PC-9 (cell line): ENCODE results near the gene EGF. TPM values are rescaled to one million over a fixed set of nuclear protein-coding genes. Genes with fewer than 3 reads are reported as not detected.

Source experiments
- BruUV-seq: library from RNA; stranded (reverse); fragments of 400-500 nt; replicated peaks from 2 replicates; lab custom pipeline; 2021; lab: Mats Ljungman, UMichigan
- CTCF ChIA-PET: fragments of 300-600 bp; sonication (Branson Sonifier 250); formaldehyde crosslinking; loops from one replicate; lab custom pipeline; 2022; ENCODE audit warnings: antibody characterized with exemption; lab: Charles Lee
- POLR2A ChIA-PET: fragments of 300-600 bp; sonication (Branson Sonifier 250); formaldehyde crosslinking; loops from one replicate; lab custom pipeline; 2022; ENCODE audit warnings: antibody characterized with exemption; ENCODE audit not compliant: unreplicated experiment; lab: Charles Lee
- DNase-seq, 2 experiments: peaks; one replicate each; pipeline versions ENCODE4 v3.0.0 to v3.0.0-alpha.2; 2015 to 2022; ENCODE audit warnings: mixed read lengths in 1 of 2
- H2AFZ ChIP-seq: fragments of 200-600 bp; sonication (generic); 2 replicates; pipeline ENCODE4 v1.8.1; 2017; ENCODE audit warnings: antibody characterized with exemption
- H3F3A ChIP-seq: fragments of 200-600 bp; sonication (generic); 2 replicates; pipeline ENCODE4 v1.8.1; 2017; ENCODE audit warnings: antibody characterized with exemption, mild to moderate bottlenecking, low read depth; ENCODE audit not compliant: insufficient read depth
- H3K27ac ChIP-seq: fragments of 200-600 bp; sonication (generic); 2 replicates; pipeline ENCODE4 v1.6.1; 2016; ENCODE audit warnings: mixed run types
- H3K27me3 ChIP-seq: fragments of 200-600 bp; sonication (generic); 2 replicates; pipeline ENCODE4 v1.6.1; 2016; ENCODE audit warnings: low read depth, mixed run types; ENCODE audit not compliant: insufficient read depth
- H3K36me3 ChIP-seq: fragments of 200-600 bp; sonication (generic); 2 replicates; pipeline ENCODE4 v1.6.1; 2016; ENCODE audit warnings: low read depth, mixed run types
- H3K4me1 ChIP-seq: fragments of 200-600 bp; sonication (generic); replicated peaks from 2 replicates; pipeline ENCODE4 v1.6.1; 2016; ENCODE audit warnings: mixed run types; ENCODE audit not compliant: insufficient read depth
- H3K4me2 ChIP-seq: fragments of 200-600 bp; sonication (generic); 2 replicates; pipeline ENCODE4 v1.6.1; 2017; ENCODE audit warnings: mixed run types
- H3K4me3 ChIP-seq: fragments of 200-600 bp; sonication (generic); 2 replicates; pipeline ENCODE4 v1.6.1; 2016; ENCODE audit warnings: mixed run types
- H3K79me2 ChIP-seq: fragments of 200-600 bp; sonication (generic); 2 replicates; pipeline ENCODE4 v1.6.1; 2017; ENCODE audit warnings: low read depth, mixed run types
- H3K9me2 ChIP-seq: fragments of 200-600 bp; sonication (generic); 2 replicates; pipeline ENCODE4 v1.8.1; 2017; ENCODE audit warnings: mild to moderate bottlenecking; ENCODE audit not compliant: insufficient read depth
- H3K9me3 ChIP-seq: fragments of 200-600 bp; sonication (generic); 2 replicates; pipeline ENCODE4 v1.8.1; 2016; ENCODE audit warnings: low read depth; ENCODE audit not compliant: insufficient read depth
- H4K20me1 ChIP-seq: fragments of 200-600 bp; sonication (generic); 2 replicates; pipeline ENCODE4 v1.8.1; 2017; ENCODE audit not compliant: insufficient read depth
- EZH2 ChIP-seq: fragments of 200-600 bp; sonication (generic); IDR thresholded peaks from 2 replicates; pipeline ENCODE4 v1.8.0; 2017; ENCODE audit warnings: antibody characterized with exemption, low read depth
- intact Hi-C: fragments of 100-400 bp; cut with micrococcal nuclease; formaldehyde crosslinking; loops from one replicate; pipeline ENCODE4 v1.10.0; 2022; ENCODE audit not compliant: unreplicated experiment
- total RNA-seq: library from RNA; stranded (reverse); gene quantifications from 2 replicates; pipeline ENCODE4 v1.2.3, GENCODE V29; 2021
- TF ChIP-seq, protein P1 (sequence below): fragments of 200-600 bp; sonication (generic); conservative IDR thresholded peaks from 2 replicates; pipeline ENCODE4 v1.6.1; 2017; ENCODE audit warnings: mixed run types, antibody characterized with exemption, mild to moderate bottlenecking, moderate library complexity

Gene EGF
- total RNA-seq, 1 experiment from 2014 or later, result 20.4 TPM

DNA sequence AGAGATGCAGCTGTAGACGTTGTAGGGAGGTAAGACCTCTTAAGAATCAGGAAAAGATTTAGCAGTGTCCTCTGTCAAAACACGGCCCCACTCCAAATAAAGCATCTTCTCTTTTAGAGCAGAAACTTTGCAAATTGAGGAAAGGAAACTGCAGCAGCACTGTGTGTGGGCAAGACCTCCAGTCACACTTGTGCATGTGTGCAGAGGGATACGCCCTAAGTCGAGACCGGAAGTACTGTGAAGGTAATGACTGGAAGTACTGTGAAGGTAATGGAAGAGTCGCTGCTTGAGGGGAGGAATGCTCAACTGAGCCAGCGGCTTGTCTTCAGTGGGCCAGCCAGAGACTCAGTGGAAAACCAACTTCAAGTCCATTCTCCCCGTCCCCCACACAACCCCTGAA is 46.5 kb downstream of the EGF start:
- H4K20me1 ChIP-seq, result no peaks in the 10 kb centered on the region

DNA sequence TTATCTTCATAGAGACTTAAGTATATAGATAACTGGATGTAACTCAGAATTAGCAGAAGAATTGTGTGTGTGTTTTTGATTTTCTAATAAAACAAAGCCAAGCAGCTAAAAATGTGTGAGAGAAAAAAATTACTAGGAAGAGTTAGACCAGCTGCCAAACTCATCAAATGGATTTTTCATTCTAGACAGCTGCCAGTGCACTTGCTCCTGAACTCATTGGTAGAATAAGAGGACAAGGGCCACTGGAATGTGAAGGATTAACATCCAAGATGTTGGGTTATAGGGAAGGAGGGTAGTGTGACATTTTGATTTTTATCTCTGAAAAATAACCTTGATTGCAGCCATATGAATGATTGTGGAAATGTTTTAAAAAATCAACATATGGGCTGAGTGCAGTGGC is 49.7 kb downstream of the EGF start:
- Histone ChIP-seq H3K36me3 (no peaks in the 10 kb centered on the region), H3K4me1 (peaks cover 15% of the 10 kb centered on the region), H4K20me1 (no peaks in the 10 kb centered on the region), H3K27ac (no peak overlapping the region), H3K79me2 (no peaks in the 10 kb centered on the region), H3K4me3 (no peak overlapping the region), H2AFZ (no peak overlapping the region), H3F3A (peaks cover 4% of the 10 kb centered on the region), H3K9me3 (no peaks in the 10 kb centered on the region), H3K4me2 (no peak overlapping the region), H3K9me2 (0 out of 2 replicates have a peak, but pooled peaks cover 3% of the 10 kb centered on the region), H3K27me3 (no peaks in the 10 kb centered on the region)
- no peak for DNase-seq
- BruUV-seq, result no TSS peak
- intact Hi-C loops, result no loop called here
- ChIA-PET POLR2A (no interaction called here), CTCF (no interaction called here)
- TF ChIP-seq, protein P1, sequence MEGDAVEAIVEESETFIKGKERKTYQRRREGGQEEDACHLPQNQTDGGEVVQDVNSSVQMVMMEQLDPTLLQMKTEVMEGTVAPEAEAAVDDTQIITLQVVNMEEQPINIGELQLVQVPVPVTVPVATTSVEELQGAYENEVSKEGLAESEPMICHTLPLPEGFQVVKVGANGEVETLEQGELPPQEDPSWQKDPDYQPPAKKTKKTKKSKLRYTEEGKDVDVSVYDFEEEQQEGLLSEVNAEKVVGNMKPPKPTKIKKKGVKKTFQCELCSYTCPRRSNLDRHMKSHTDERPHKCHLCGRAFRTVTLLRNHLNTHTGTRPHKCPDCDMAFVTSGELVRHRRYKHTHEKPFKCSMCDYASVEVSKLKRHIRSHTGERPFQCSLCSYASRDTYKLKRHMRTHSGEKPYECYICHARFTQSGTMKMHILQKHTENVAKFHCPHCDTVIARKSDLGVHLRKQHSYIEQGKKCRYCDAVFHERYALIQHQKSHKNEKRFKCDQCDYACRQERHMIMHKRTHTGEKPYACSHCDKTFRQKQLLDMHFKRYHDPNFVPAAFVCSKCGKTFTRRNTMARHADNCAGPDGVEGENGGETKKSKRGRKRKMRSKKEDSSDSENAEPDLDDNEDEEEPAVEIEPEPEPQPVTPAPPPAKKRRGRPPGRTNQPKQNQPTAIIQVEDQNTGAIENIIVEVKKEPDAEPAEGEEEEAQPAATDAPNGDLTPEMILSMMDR, result no peak
- TF ChIP-seq EZH2, result no peak

More for the DNA sequence above, 46.5 kb downstream of the EGF start:
- BruUV-seq, result no TSS peak
- H2AFZ ChIP-seq, result no peak overlapping the region
- H3K4me1 ChIP-seq, result no peaks in the 10 kb centered on the region
- no peak overlapping the region for H3K4me2 ChIP-seq
- H3K36me3 ChIP-seq, result no peaks in the 10 kb centered on the region
- DNase-seq, result no peak
- POLR2A ChIA-PET, result no interaction called here
- intact Hi-C loops, result no loop called here
- H3K9me3 ChIP-seq, result no peaks in the 10 kb centered on the region
- no peak overlapping the region for H3K27ac ChIP-seq
- no peaks in the 10 kb centered on the region for H3K27me3 ChIP-seq
- TF ChIP-seq, protein P1, result no peak
- TF ChIP-seq EZH2, result no peak
- H3K9me2 ChIP-seq, result no peaks in the 10 kb centered on the region
- H3K79me2 ChIP-seq, result no peaks in the 10 kb centered on the region
- no peaks in the 10 kb centered on the region for H3F3A ChIP-seq
- CTCF ChIA-PET, result no interaction called here
- H3K4me3 ChIP-seq, result no peak overlapping the region

DNA sequence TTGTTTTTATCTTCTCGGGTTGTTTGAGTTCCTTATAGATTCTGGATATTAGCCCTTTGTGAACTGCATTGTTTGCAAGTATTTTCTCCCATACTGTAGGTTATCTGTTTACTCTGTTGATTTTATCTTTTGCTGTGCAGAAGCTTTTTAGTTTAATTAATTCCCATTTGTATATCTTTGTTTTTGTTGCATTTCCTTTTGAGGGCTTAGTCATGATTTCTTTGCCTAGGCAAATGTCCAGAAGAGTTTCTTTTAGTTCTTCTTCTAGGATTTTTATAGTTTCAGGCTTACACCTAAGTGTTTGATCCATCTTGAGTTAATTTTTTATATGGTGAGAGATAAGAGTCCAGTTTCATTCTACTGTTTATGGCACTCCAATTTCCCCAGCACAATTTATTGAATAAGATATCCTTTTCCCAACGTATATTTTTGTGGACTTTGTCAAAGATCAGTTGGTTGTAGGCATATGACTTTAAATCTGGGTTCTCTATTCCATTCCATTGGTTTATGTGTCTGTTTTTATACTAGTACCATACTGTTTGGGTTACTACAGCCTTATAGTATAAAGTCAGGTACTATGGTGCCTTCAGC is 54.3 kb downstream of the EGF start:
- Histone ChIP-seq H3K79me2 (no peaks in the 10 kb centered on the region), H2AFZ (no peak overlapping the region), H3K27me3 (no peaks in the 10 kb centered on the region), H3K4me2 (peak overlapping the region; percentile 81), H3K4me3 (peak overlapping the region; percentile 49), H3K9me2 (0 out of 2 replicates have a peak, but pooled peaks cover 8% of the 10 kb centered on the region), H3K4me1 (peaks cover 37% of the 10 kb centered on the region), H3K36me3 (no peaks in the 10 kb centered on the region), H4K20me1 (no peaks in the 10 kb centered on the region), H3F3A (peaks cover 24% of the 10 kb centered on the region), H3K9me3 (no peaks in the 10 kb centered on the region), H3K27ac (peak overlapping the region; percentile 96)
- ChIA-PET POLR2A (no interaction called here), CTCF (no interaction called here)
- DNase-seq, result peak in 1 of 2 experiments; percentile 54
- intact Hi-C loops, result loop anchor here (5.0 kb wide), 1 partner anchor 55 kb away; the partner anchor contains the start of gene EGF
- TF ChIP-seq EZH2, result no peak
- TF ChIP-seq, protein P1, result no peak
- BruUV-seq, result no TSS peak
